ENCODE data around the gene TMEM225B.
A peak's percentile ranks its signal among the peaks of the same experiment; 100 is the strongest.
"Not testable (repeated sequence)": the region's sequence is repeated elsewhere in the genome, so short reads cannot be mapped to it uniquely, and the experiment has no call there.

The TMEM225B gene

DNA sequence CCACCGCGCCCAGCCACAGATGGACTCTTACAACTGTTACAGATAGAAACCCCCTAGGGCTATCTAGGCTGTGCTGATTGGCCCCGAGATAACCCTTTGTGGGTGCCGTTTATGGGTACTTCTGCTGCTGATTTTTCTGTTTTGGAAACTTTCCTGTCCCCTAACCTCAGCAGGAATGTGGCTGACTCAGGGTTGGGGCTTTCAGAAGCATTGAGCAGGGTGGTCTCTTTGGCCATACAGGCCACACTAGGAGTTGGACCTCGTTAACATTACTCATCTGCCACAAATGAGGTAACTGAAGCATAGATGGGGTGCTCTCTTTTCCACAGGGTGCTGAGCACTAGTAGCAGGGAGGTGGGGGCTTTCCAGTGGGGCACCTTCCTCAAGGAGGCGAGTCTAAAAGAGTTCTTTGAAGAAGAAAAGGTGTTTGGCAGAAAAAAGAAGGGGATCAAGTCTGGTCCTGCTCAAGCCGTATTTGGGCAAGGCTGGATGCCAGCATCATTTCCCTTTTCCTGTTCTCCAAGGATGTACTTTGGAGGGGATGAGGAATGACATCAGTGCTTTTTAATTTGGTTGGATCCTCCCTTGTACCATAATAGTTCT, 25.1 kb downstream of the TMEM225B start:
- peak; percentile 60 for DNase-seq (ENCODE audit: low read depth)

DNA sequence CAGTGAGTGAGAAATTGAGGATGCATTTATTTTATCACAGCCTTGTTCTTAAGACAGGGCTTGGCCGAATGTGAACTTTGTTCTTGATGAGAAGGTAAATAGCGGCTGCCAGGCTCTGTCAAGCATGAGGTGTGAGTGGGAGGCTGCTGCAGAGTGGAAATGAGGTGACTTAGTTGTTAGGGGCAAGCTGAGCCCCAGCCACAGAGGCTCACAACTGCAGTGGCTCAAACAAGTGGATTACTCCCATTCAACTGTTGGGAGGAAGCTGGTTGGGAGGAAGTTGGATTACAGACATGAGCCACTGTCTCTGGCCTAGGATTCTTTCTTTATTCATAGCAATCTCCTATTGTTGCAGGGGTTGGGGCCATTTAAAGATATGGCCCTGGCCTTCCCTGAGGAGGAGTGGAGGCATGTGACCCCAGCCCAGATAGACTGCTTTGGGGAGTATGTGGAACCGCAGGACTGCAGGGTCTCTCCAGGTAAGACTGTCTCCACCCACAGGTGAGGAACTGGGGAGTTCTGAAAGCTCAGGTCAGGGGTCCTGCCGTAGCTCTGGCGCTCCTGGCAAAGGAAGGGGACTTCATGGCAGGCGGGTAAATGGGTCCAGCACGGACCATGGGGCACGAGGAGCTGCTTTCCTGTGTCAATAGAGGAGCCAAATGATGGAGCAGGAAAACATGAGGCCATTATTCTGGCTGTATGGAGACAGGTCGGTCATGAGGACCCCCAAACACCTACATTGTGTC, 25.8 kb downstream of the TMEM225B start:
- no peak for DNase-seq (ENCODE audit: low read depth)

DNA sequence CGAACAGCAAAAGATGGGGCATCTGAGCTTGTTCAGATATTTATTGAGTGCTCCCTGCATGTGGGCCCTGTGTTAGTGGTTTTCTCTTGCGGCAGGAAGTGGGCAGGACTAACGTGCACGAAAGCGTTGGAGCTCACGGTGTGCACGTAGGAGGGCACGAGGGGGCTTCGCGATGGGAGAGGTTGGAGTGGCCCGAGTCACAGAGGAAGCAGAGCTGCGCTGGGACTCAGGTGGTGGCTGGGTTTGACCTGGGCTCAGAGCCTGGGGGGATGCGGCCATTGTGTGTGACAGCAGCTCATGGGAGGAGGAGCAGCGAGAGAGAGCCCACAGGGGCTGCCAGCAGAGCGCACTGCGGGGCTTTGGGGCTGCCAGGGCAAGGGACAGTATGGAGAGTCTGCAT, 26.4 kb downstream of the TMEM225B start:
- DNase-seq (ENCODE audit: low read depth), result no peak

DNA sequence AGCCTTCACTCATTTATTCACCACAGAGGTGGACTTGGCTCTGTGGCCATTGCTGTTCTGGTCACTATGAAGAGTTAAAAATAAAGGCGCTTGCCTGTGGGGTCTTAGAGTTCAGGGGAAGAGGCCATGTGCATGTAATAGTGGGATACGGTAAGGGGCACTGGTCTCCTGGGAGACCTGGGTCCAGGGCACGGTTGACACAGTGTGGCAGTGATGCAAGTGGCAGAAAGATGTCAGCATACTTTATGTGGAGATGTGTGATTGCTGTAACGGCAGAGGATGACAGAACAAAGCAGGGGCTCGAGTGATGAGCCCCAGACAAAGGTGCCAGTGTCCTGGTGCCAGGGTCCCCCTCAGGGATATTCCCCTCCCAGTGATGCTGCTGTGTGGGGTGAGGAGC, 27.3 kb downstream of the TMEM225B start:
- no peak for DNase-seq (ENCODE audit: low read depth)

DNA sequence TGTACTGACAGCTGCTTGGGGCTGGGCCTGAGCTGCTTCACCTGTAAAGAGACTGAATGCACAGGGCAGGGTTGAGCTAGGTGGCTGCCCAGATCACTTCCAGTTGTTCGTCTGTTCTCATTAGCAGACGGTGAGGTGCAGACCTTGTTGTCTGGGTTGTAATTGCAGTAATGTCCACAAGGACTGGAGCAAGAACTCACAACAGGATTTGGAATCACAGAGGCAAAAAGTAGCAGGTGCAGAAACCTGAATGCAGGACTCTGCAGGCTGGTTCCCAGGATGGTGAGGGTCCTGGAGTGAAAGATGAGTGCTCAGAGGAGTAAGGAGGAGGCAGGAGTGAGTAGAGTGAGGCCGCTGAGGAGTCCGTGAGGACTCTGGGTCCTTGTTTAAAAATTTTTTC, 27.9 kb downstream of the TMEM225B start:
- no peak for DNase-seq (ENCODE audit: low read depth)

DNA sequence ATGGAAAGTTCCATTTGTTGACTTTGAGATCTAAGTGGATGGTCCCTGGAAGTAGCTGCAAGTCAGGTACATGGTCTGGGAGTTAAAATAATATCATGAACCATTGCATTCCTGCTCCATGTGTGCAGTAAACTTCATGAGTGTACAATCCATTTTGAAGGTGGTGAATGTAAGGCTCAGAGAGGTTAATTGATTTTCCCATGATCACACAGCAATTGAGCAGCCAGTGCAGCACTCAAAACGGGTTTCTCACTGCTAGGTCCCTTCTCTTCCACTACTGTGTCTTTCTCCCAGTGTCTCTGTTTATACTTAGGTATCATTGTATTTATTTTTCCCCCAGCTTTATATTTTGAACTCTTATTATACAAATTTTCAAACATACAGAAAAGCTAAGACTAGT, 28.6 kb downstream of the TMEM225B start:
- no peak for DNase-seq (ENCODE audit: low read depth)

DNA sequence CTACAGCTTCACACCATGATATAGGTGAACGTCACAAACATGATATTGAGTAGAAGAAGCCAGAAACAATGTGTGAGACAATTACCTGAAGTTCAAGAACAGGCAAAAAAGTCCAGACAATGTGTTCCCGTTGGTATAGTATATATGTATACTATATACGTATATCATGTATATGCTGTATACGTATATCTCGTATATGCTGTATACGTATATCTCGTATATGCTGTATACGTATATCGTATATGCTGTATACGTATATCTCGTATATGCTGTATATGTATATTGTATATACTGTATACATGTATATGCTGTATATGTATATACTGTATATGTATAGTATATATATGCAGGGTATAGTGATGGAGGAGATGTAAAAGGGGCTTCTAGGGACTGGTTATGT, 29.4 kb downstream of the TMEM225B start:
- DNase-seq (ENCODE audit: low read depth), result no peak

DNA sequence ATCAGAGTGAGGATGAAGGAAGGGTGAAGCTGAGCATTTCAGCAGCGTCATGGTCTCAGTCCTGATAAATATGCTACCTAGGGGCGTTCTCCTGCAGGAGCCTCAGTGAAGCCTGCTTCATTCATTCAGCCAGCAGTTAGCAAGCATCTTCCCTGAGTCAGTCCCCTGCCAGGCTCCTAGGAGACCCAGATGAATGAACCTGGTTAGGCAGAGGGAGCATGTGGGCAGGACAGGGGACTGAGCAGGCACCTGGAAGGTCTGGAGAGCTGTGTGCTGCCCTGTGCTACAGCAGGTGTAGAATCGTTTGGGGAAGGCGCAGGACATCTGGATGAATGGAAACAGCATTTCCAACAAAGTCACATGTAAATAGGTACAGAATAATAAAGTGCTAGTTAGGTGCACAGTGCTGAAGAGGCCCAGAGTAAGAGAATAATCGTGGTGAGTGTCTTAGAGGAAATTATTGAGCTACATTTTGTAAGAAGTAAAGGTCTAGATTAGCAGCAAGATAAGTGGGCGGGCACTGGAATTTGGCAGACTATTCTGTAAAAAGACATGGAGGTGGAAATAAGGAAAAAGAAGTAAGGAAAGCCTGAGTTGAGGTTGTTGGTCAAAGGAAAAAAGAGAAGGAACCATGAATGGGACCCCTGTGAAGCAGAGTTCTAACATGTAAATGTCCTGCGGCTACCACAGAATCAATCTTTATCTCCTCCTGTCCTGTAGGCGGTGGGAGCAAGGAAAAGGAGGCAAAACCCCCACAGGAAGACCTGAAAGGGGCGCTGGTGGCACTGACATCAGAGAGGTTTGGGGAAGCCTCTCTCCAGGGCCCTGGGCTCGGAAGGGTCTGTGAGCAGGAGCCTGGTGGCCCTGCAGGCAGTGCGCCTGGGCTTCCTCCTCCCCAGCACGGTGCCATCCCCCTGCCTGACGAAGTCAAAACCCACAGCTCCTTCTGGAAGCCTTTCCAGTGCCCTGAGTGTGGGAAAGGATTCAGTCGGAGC, 30.7 kb downstream of the TMEM225B start:
- no peak for DNase-seq (ENCODE audit: low read depth)

DNA sequence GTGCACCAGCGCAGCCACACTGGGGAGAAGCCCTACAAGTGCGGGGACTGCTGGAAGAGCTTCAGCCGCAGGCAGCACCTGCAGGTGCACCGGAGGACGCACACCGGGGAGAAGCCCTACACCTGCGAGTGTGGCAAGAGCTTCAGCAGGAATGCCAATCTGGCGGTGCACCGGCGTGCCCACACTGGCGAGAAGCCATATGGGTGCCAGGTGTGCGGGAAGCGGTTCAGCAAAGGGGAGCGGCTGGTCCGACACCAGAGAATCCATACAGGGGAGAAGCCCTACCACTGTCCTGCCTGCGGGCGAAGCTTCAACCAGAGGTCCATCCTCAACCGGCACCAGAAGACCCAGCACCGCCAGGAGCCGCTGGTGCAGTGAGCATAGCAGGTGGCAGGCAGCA, 31.6 kb downstream of the TMEM225B start:
- no peak for DNase-seq (ENCODE audit: low read depth)

DNA sequence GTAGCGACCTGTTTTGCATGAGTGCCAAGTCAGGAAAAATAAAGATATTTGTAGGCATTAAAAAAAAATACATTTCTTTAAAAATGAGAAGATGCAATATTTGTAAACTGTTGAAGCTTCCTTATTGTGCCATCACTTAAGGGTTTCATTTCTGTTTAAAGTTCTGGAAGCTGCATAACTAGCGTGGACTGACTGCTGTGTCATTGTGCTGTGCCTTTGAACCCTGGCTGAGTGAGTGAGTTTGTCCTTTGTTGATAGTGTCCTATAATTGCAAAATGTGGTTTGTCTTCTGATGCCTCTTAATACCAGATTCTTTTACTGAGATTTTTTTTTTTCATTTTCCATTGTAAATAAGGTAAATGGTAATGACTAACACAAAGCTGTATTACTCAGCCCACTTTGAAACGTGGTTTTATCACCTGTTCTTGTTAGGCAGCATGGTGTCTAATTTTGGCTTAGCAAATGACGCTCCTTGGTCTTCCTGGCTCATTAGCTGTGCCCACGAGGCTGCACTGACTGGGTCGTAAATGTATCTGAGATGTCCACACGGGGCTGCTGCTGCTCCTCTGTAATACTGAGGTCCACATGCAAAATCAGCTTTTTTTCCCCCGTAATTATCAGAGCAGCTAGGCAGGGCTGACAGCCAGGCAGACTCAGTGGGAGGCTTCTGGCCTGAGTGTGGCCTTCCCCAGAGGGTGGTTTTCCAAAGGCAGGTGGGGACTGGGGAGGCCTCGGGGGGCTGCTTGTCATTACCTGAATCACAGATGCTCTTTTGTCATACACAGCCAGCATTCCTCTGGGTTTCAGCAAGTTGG, 33.4 kb downstream of the TMEM225B start:
- peak; percentile 16 for DNase-seq (ENCODE audit: low read depth)

DNA sequence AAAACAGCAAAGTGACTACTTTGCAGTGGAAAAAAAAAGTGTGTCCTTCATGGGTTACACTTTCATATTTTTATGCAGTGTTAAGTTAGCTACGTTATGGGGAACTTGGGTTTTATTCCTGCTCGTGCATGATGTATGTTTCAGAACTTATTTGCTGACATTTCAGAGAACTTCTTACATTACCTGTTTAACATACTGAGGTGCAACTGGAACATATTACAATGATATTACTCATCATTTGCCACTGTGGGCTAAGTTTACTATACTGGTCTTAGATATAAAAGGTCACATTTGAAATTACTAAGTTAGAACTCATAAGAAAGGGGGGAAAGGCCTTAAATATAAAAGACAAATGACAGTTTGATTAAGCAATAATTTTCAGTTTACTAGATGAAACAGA, 39.3 kb downstream of the TMEM225B start:
- DNase-seq (ENCODE audit: low read depth), result not testable (repeated sequence)

DNA sequence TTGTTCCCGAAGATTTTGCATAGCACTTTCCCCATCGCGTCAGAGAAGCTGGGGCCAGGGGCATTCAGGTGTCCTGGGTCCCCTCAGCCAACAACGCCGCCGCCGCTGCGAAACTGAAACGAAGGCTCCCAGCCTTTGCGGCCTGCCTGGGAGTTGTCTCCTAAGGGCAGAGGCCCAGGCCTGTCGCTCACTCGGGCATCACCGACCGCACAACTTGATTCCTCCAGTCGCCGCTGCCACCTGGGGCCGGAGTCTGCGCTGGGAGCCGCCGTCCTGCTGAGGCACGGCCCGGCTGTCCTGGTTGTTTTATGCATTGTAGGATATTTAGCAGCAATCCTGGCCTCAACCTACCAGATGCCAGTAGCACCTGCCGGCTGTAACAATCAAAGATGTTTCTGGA, 40.7 kb downstream of the TMEM225B start:
- no peak for DNase-seq (ENCODE audit: low read depth)

DNA sequence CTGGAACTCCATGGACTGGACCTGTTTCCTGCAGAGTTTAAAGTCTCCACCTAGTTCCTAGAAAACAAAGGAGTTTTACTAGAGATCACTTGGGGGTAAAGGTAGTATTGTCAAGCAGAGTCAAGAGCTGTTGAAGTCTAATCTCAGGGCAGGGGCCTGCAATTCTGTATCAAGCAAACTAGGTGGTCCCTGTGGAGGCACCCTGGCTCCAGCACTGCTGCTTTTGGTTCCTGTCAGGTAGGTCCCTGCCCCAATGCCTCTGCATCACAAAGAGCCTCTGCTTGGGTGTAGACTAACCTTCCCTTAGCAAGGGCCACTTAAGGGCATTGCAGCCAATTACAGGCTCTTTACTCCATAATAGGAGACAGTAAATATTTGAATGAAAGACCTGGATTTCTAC, 41.2 kb downstream of the TMEM225B start:
- no peak for DNase-seq (ENCODE audit: low read depth)

DNA sequence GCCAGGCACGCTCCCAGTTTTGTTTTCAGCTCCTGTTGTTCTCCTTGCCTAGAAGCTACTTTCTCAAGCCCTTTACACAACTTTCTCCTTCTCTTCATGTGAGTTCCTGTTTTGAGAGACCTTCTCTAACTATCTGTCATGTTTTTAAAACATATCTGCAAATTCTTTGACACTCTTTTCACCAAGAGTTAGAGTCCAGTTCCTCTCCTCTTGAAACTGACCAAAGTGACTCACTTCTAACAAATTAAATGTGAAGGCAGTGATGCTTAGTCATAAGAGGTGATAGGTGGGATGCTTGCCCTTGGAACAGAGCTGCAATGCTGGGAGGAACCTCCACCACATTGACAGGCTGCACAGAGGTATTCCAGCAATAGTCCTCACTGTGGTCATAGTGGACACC, 44.0 kb downstream of the TMEM225B start:
- DNase-seq (ENCODE audit: low read depth), result peak; percentile 31

DNA sequence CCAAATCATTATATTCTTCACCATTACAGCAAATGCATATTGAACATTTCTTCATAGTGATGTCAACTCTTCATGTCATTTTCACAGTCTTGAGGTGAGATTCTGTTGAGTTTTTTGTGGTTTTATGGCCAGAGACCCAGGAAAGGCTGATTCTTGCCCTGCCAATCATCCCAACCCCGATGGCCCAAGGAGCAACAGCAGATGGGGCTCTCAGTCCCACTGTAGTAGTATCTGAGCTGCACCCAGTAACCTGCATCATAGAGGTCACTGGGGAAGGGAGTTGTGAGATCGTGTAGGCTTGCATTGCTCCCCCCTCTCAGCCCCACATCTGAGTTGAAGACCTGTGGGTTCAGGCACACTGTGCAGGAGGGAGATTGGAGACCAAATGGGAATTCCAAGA, 45.4 kb downstream of the TMEM225B start:
- no peak for DNase-seq (ENCODE audit: low read depth)

DNA sequence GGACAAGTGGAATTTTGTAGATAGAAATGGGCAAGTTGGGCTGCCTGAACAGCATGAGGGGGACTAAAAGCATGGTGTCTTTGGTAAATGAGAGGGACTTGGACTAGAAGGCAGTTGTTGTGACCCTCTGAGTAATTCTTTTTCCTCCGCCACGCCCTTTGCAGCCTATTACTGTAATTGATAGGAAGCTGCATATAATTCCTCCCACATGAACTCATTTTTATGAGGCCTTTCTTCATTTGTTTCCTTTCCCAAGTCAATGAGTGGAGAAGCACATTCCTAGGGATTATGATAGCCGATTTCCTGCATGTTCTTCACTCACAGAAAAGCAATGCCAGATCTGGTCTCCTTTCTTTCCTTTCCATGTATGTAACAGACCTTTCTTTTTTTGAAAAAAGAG, 46.4 kb downstream of the TMEM225B start:
- DNase-seq (ENCODE audit: low read depth), result no peak

DNA sequence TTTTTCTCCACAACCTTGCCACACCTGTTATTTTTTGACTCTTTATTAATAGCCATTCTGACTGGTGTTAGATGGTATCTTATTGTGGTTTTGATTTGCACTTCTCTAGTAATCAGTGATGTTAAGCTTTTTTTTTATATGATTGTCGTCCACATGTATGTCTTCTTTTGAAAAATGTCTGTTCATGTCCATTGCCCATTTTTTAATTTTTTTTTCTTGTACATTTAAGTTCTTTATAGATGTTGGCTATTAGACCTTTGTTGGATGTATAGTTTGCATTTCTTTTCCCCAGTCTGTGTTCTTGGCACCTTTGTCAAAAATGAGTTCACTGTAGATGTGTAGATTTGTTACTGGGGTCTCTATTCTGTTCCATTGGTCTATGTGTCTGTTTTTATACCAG, 47.5 kb downstream of the TMEM225B start:
- DNase-seq (ENCODE audit: low read depth), result no peak

DNA sequence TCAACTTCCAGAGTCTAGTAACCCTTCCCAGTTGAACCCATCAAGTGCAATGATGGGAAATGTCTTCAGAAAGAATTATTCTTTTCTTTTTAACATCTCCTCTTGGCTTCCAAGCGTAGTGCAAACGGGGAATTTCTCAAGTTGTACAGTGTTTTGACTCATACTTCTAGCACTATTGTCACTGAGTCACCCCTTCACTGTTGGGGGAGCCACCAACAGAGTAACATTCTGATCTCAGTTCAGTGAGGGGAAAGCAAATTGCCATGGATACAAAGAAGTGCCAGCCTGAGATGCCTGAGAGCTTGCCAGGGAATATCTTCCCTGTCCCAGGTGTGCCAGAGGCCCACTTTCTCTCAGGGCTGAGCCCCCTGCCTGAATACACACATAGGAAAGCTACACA, 50.8 kb downstream of the TMEM225B start:
- no peak for DNase-seq (ENCODE audit: low read depth)

DNA sequence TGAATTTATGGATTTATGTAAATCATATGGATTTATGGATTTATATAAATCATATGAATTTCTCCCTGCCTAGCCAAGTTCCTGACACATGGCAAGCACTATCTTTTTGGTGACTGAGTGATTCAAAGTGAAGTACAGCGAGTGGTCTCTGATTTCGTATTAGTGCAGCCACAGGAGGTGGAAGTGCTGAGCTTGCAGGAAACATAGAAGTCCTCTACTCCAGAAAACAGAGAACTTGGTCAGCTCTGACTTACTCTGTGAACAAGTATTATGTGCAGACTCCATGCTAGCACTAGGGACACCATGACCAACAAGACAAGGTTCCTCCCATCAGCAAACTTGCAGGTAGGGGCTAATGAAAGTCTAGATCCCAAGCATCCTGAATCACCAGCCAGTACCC, 53.2 kb downstream of the TMEM225B start:
- DNase-seq (ENCODE audit: low read depth), result no peak

DNA sequence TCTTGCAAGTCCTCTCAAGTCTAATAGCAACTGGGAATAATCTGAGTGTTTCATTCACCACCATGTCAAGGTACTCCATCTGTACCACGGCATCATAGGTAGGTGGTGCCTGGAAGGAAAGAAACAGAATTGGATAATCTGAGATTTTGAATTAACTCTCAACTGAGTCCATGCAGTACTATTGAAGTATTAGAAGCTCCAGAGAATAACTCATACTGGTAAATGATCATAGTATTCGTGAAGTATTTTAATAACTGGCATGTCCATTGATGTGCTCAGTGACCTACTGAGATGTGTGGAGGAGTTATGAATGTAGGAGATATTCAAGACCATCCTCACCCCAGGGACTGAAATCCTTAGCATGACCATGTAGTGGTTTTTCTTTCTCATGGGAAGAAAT, 54.6 kb downstream of the TMEM225B start:
- DNase-seq (ENCODE audit: low read depth), result no peak

DNA sequence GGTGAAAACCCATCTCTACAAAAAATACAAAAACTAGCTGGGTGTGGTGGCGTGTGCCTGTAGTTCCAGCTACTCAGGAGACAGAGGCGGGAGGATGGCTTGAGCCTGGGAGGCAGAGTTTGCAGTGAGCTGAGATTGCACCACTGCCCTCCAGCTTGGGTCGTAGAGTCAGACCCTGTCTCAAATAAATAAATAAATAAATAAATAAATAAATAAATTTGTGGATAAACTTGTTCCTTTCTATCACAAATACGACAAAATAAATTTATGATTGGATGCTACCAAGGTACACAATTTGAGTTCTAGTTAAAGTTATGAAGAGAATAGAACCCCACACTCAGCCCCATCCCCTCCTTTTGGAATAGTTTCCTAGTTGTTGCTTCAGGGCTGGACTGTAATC, 55.2 kb downstream of the TMEM225B start:
- not testable (repeated sequence) for DNase-seq (ENCODE audit: low read depth)

DNA sequence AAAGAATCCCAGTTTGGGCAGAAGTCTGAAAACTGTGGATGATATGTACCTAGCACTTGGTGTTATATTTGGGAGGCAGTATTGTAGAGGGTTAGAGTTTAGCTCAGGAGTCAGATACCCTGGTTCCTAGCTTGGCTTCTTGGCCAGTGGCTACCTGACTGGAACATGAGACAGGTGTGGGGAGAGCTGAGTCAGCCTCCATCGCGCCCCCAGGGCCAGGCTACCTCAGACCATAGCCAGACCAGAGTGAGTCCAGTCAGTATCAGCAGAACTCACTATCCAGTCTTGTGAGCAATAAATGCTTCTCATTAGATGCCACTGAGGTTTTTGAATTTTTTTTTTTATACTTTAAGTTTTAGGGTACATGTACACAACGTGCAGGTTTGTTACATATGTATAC, 55.7 kb downstream of the TMEM225B start:
- DNase-seq (ENCODE audit: low read depth), result no peak
